Psoas muscle (tissue), 8 donors: Measurements from ENCODE around the gene EFCAB11. TPM values are rescaled to one million over a fixed set of nuclear protein-coding genes. Genes with fewer than 3 reads are reported as not detected.

Source experiments
- ATAC-seq, 4 donors: fragments of 200-7000 bp; cut with Tn5 transposase; one replicate each; pipeline ENCODE4 v1.9.1; 2020; ENCODE audit warnings: moderate library complexity in 3 of 4, mild to moderate bottlenecking in 2 of 4
- DNase-seq, 2 donors: peaks; one replicate each; pipeline ENCODE4 v3.0.0-alpha.2; 2020
- H3K27ac ChIP-seq: fragments of 200-600 bp; one replicate; pipeline ENCODE4 v1.8.0; 2022
- H3K27me3 ChIP-seq, 3 donors: fragments of 200-600 bp in 1 of 3; one replicate each; pipeline versions ENCODE4 v1.6.1 to v1.8.0; 2013 to 2022; ENCODE audit warnings: low read length in 2 of 3, mild to moderate bottlenecking in 2 of 3, moderate library complexity in 1 of 3; ENCODE audit not compliant: insufficient read depth in 3 of 3
- H3K36me3 ChIP-seq, 2 donors: fragments of 200-600 bp in 1 of 2; one replicate each; pipeline versions ENCODE4 v1.6.1 to v1.8.0; 2013 to 2022; ENCODE audit warnings: low read depth in 1 of 2, mild to moderate bottlenecking in 1 of 2, moderate library complexity in 1 of 2; ENCODE audit not compliant: insufficient read depth in 1 of 2
- H3K4me1 ChIP-seq: fragments of 200-600 bp; one replicate; pipeline ENCODE4 v1.8.0; 2022
- H3K4me3 ChIP-seq: fragments of 200-600 bp; one replicate; pipeline ENCODE4 v1.8.0; 2022; ENCODE audit warnings: mild to moderate bottlenecking
- H3K9me3 ChIP-seq: fragments of 200-600 bp; one replicate; pipeline ENCODE4 v1.8.0; 2022
- CTCF ChIP-seq: fragments of 200-600 bp; IDR thresholded peaks from one replicate; pipeline ENCODE4 v1.8.0; 2022; ENCODE audit warnings: antibody characterized with exemption
- WGBS, 3 donors: extraction: QIAGEN DNeasy Blood & Tissue Kit; methylation state at CpG; one replicate each; pipeline versions ENCODE4 v1.1.6 to v1.1.7; 2013; 5-methylcytosine and 5-hydroxymethylcytosine counted together
- intact Hi-C, 2 donors: fragments of 100-400 bp; cut with DNase I; formaldehyde crosslinking; loops; one replicate each; pipeline versions ENCODE4 v1.11.0 to v1.14.2; 2022
- polyA plus RNA-seq, 3 donors: library from polyadenylated mRNA; stranded (reverse); fragments of 200-250 nt; gene quantifications; one replicate each; pipeline ENCODE4 v1.2.3, GENCODE V29; 2013
- total RNA-seq, 4 donors: library from RNA; stranded (reverse); fragmentation: NEBNext Ultra II Directional in 2 of 4; extraction: Animal tissue kit (Norgen Biotek cat#: 25700) in 2 of 4; gene quantifications; one replicate each; pipeline versions ENCODE4 v1.2.1 to v1.2.4, GENCODE V29; 2021 to 2023
- donor health status: healthy with polysubstance abuse.
- donor health status: DM: no; HTN: no; CAD: no; lungs with moderate emphysema.
- donor health status: Bipolar disorder and iron deficiency.
- donor health status: healthy.
- donor health status: DM: yes; HTN: yes; CAD: no.
- donor health status: DM: no; HTN: no; CAD: no.
- donor health status: DM: no; HTN: no; CAD: no.
- donor health status: DM: yes; HTN: yes; CAD: no.

EFCAB11 gene
- total and polyA plus RNA-seq, 7 donors = 0.59 to 5.3 (median 2.4) TPM

- Histone ChIP-seq H3K4me3 (no peak overlapping the region), H3K4me1 (no peaks in the 10 kb centered on the region), H3K27ac (no peak overlapping the region), H3K9me3 (no peaks in the 10 kb centered on the region), H3K27me3 (no peaks in the 10 kb centered on the region), H3K36me3 (no peaks in the 10 kb centered on the region)
- ATAC-seq (no peak), DNase-seq (no peak)
- intact Hi-C loops = no loop called here
- WGBS, 3 donors = 88 to 91% (median 90%) methylated on average over 1 of the region's 1 CpG
- no peak for TF ChIP-seq CTCF
Measured at GRCh38 chr14:89844508-89844907, 110.0 kb downstream of the EFCAB11 start.

- DNase-seq (no peak), ATAC-seq (no peak)
- intact Hi-C loops = no loop called here
- no peaks in the 10 kb centered on the region for H3K27me3 ChIP-seq
- H3K36me3 ChIP-seq = no peaks in the 10 kb centered on the region
- WGBS, 3 donors = 91 to 95% (median 94%) methylated on average over 3 of the region's 3 CpGs
- H3K4me3 ChIP-seq = no peak overlapping the region
- no peak for TF ChIP-seq CTCF
- H3K9me3 ChIP-seq = peaks cover 5% of the 10 kb centered on the region
- no peaks in the 10 kb centered on the region for H3K4me1 ChIP-seq
- H3K27ac ChIP-seq = no peak overlapping the region
Measured at GRCh38 chr14:89842837-89843236, 111.7 kb downstream of the EFCAB11 start.

GRCh38 chr14:89841851-89842250 lies 112.7 kb downstream of the EFCAB11 start:
- WGBS, 3 donors = 92 to 97% (median 96%) methylated on average over 6 of the region's 6 CpGs
- ATAC-seq = no peak

GRCh38 chr14:89836830-89837469 lies 117.6 kb downstream of the EFCAB11 start:
- no peak overlapping the region for H3K27ac ChIP-seq
- H3K36me3 ChIP-seq = no peaks in the 10 kb centered on the region
- ATAC-seq = no peak
- H3K27me3 ChIP-seq = no peaks in the 10 kb centered on the region
- 95 to 97% (median 96%) methylated on average over 7 of the region's 7 CpGs for WGBS, 3 donors
- intact Hi-C loops = no loop called here
- TF ChIP-seq CTCF = no peak
- peaks cover 5% of the 10 kb centered on the region for H3K9me3 ChIP-seq
- H3K4me3 ChIP-seq = no peak overlapping the region
- no peaks in the 10 kb centered on the region for H3K4me1 ChIP-seq
- DNase-seq = no peak

More at GRCh38 chr14:89841851-89842250, 112.7 kb downstream of the EFCAB11 start:
- DNase-seq = no peak
- no peaks in the 10 kb centered on the region for H3K4me1 ChIP-seq
- H3K36me3 ChIP-seq = no peaks in the 10 kb centered on the region
- no peak for TF ChIP-seq CTCF
- H3K9me3 ChIP-seq = peaks cover 5% of the 10 kb centered on the region
- no peaks in the 10 kb centered on the region for H3K27me3 ChIP-seq
- H3K27ac ChIP-seq = no peak overlapping the region
- H3K4me3 ChIP-seq = no peak overlapping the region
- intact Hi-C loops = no loop called here

GRCh38 chr14:89833661-89834060 lies 120.9 kb downstream of the EFCAB11 start:
- no peaks in the 10 kb centered on the region for H3K36me3 ChIP-seq
- DNase-seq (no peak), ATAC-seq (no peak)
- TF ChIP-seq CTCF = no peak
- peaks cover 5% of the 10 kb centered on the region for H3K9me3 ChIP-seq
- intact Hi-C loops = no loop called here
- H3K4me1 ChIP-seq = no peaks in the 10 kb centered on the region
- H3K27me3 ChIP-seq = no peaks in the 10 kb centered on the region
- no peak overlapping the region for H3K27ac ChIP-seq
- no peak overlapping the region for H3K4me3 ChIP-seq
